Activated CD4-positive, alpha-beta memory T cell treated with anti-CD3 and anti-CD28 coated beads for 36 hours (primary cell): Measurements from ENCODE around the gene DRAXIN. TPM values are rescaled to one million over a fixed set of nuclear protein-coding genes. Genes with fewer than 3 reads are reported as not detected.

Source experiments
- CTCF ChIA-PET: fragments of 350-600 bp; sonication (Branson Sonifier 250); formaldehyde crosslinking; loops from one replicate; lab custom pipeline; 2021; ENCODE audit warnings: antibody characterized with exemption, inconsistent platforms; lab: Charles Lee
- POLR2A ChIA-PET: fragments of 350-600 bp; sonication (Branson Sonifier 250); formaldehyde crosslinking; loops from one replicate; lab custom pipeline; 2021; ENCODE audit warnings: antibody characterized with exemption; lab: Charles Lee
- DNase-seq: peaks from one replicate; pipeline ENCODE4 v3.0.0-alpha.2; 2020
- H3K27ac Mint-ChIP-seq: one replicate; pipeline ENCODE4 v1.8.0; 2021; ENCODE audit warnings: mixed read lengths
- H3K27me3 Mint-ChIP-seq: one replicate; pipeline ENCODE4 v1.8.0; 2021; ENCODE audit warnings: mixed read lengths
- H3K36me3 Mint-ChIP-seq: one replicate; pipeline ENCODE4 v1.8.0; 2021; ENCODE audit warnings: mixed read lengths
- H3K4me1 Mint-ChIP-seq: one replicate; pipeline ENCODE4 v1.8.0; 2021; ENCODE audit warnings: low read depth, mixed read lengths
- H3K4me3 Mint-ChIP-seq: one replicate; pipeline ENCODE4 v1.8.0; 2021; ENCODE audit warnings: mild to moderate bottlenecking, mixed read lengths
- H3K9me3 Mint-ChIP-seq: one replicate; pipeline ENCODE4 v1.8.0; 2021; ENCODE audit warnings: mixed read lengths
- intact Hi-C: fragments of 100-400 bp; cut with micrococcal nuclease; formaldehyde crosslinking; loops from one replicate; pipeline ENCODE4 v1.15.1; 2023
- total RNA-seq, 2 experiments: library from RNA; stranded (reverse); gene quantifications; one replicate each; pipeline ENCODE4 v1.2.3, GENCODE V29; 2021

DRAXIN gene
- total RNA-seq, 2 experiments from 2014 or later, result 0.05 to 0.07 TPM

DNA sequence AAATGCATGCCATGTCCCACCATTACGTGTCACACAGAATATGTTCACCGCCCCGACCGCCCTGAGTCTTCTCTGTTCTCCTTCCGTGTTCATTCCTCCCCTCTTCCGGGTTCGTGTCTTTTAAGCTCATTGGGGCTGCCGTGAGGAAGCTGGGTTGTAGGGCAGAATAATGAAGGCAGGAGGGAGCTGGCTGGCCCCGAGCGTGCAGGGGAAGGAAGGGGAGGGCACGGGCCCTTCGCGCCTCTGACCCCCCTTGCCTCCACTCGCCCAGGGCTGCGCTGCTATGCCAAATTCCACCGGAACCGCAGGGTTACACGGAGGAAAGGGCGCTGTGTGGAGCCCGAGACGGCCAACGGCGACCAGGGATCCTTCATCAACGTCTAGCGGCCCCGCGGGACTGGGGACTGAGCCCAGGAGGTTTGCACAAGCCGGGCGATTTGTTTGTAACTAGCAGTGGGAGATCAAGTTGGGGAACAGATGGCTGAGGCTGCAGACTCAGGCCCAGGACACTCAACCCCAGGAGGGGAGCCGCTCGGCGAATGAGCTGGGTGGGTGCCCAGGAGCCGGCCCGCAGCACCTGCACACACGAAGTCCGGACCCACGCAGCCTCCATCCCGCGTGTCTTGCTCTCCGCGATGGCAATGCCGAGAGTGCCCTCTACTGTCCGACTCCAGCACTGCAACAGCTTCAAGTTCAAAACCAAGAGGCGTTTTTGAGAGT lies 28.0 kb downstream of the DRAXIN start:
- Mint-ChIP-seq H3K4me3 (peak overlapping the region; percentile 73), H3K27me3 (no peaks in the 10 kb centered on the region), H3K4me1 (peaks cover 12% of the 10 kb centered on the region), H3K36me3 (no peaks in the 10 kb centered on the region), H3K9me3 (no peaks in the 10 kb centered on the region), H3K27ac (peak overlapping the region; percentile 68)
- ChIA-PET POLR2A (interaction anchor here (0.9 to 2.0 kb wide), 6 partner anchors 11 to 616 kb away, joined by 3 to 14 read pairs (median 3); partner anchors contain the start of gene FBXO6), CTCF (interaction anchor here (0.9 to 4.7 kb wide), 30 partner anchors 8 to 681 kb away, joined by 3 to 100 read pairs (median 5); partner anchors contain the start of genes AGTRAP, DISP3, FBXO2 and FBXO44)
- DNase-seq, result peak; percentile 88
- intact Hi-C loops, result loop anchor here (1.0 kb wide), 3 partner anchors 38 to 69 kb away; partner anchors contain the start of genes FBXO6 and MAD2L2

DNA sequence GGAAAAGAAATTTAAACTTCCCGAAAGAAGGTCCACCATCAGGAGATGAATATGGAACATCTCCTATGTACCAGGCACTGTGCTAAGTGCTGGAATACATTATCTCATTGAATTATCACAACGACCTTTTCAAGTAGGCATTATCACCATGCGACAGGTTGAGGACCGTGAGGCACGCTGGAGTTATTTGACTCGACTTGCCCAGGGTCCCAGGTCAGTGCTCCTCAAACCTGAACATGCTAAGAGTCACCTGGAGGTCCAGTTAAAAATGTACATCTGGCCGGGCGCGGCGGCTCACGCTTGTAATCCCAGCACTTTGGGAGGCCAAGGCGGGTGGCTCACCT lies 28.5 kb downstream of the DRAXIN start:
- H3K27me3 Mint-ChIP-seq, result no peaks in the 10 kb centered on the region
- H3K36me3 Mint-ChIP-seq, result no peaks in the 10 kb centered on the region
- DNase-seq, result no peak
- peaks cover 12% of the 10 kb centered on the region for H3K4me1 Mint-ChIP-seq
- no peaks in the 10 kb centered on the region for H3K9me3 Mint-ChIP-seq
- ChIA-PET POLR2A (interaction anchor here (0.9 to 2.0 kb wide), 6 partner anchors 12 to 617 kb away, joined by 3 to 14 read pairs (median 3); partner anchors contain the start of gene FBXO6), CTCF (interaction anchor here (0.7 to 4.7 kb wide), 29 partner anchors 9 to 682 kb away, joined by 3 to 100 read pairs (median 5); partner anchors contain the start of genes AGTRAP, DISP3, FBXO2 and FBXO44)
- no peak overlapping the region for H3K27ac Mint-ChIP-seq
- peak overlapping the region; percentile 73 for H3K4me3 Mint-ChIP-seq
- intact Hi-C loops, result no loop called here

DNA sequence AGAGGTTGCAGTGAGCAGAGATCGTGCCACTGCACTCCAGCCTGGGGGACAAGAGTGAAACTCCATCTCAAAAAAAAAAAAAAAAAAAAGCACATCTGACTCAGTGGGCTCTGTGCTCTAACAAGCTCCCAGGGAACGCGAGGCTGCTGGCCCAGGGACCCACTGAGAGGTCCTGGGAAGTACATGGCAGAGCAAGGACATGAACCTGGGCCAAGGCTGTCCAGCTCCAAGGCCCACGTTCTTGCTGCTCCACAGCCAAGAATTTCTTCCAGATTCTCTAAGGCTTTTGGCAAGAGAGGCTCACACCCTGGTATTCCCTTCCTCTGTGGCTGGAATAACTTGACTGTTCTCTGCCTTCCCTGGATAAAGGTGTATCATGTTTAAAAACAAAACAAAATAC lies 29.0 kb downstream of the DRAXIN start:
- no peaks in the 10 kb centered on the region for H3K27me3 Mint-ChIP-seq
- H3K36me3 Mint-ChIP-seq, result no peaks in the 10 kb centered on the region
- DNase-seq, result no peak
- intact Hi-C loops, result no loop called here
- CTCF ChIA-PET, result interaction anchor here (0.7 to 4.7 kb wide), 11 partner anchors 10 to 683 kb away, joined by 3 to 100 read pairs (median 10); partner anchors contain the start of genes AGTRAP, DISP3, FBXO2 and FBXO44
- no peaks in the 10 kb centered on the region for H3K9me3 Mint-ChIP-seq
- no peak overlapping the region for H3K4me3 Mint-ChIP-seq
- peaks cover 12% of the 10 kb centered on the region for H3K4me1 Mint-ChIP-seq
- no peak overlapping the region for H3K27ac Mint-ChIP-seq
- POLR2A ChIA-PET, result no interaction called here

DNA sequence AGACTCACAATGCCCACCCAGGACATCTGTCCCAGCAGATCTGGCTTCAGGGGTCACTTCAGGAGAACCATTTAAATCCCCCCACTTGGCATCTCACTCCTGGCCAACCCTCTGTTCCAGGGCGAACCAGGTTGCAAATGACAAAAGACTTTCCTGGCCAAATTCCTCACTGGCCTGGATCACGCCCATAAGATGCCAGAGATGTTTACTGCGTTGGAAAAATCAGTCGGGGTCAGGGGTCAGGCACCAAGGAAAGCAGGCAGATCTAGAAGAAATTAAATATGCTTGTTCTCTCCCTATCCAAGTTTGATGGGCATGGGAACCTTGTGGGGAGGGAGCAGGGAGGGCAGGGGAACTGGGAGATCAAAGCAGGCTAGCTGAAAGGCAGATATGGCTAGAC lies 29.8 kb downstream of the DRAXIN start:
- DNase-seq, result no peak
- no peaks in the 10 kb centered on the region for H3K9me3 Mint-ChIP-seq
- intact Hi-C loops, result no loop called here
- H3K27me3 Mint-ChIP-seq, result no peaks in the 10 kb centered on the region
- no peak overlapping the region for H3K4me3 Mint-ChIP-seq
- no peak overlapping the region for H3K27ac Mint-ChIP-seq
- POLR2A ChIA-PET, result no interaction called here
- peaks cover 12% of the 10 kb centered on the region for H3K4me1 Mint-ChIP-seq
- H3K36me3 Mint-ChIP-seq, result no peaks in the 10 kb centered on the region
- CTCF ChIA-PET, result interaction anchor here (2.3 to 4.7 kb wide), 5 partner anchors 15 to 684 kb away, joined by 8 to 100 read pairs (median 40); partner anchors contain the start of genes AGTRAP, FBXO2, FBXO44 and FBXO6

DNA sequence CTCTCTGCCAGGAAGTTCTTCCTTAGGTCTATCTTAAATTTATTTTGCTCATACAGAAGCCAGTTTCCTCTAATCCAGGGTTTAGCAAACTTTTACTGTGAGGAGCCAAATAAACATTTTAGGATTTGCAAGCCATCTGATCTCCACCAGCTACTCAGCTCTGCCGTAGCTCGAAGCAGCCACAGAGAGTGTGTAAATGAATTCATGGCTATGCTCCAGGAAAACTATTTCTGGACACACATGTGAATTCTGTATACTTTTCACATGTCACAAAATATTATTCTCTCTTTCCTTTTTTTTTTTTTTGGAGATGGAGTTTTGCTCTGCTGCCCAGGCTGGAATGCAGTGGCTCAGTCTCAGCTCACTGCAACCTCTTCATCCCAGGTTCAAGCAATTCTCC lies 31.0 kb downstream of the DRAXIN start:
- POLR2A ChIA-PET, result no interaction called here
- H3K4me1 Mint-ChIP-seq, result peaks cover 12% of the 10 kb centered on the region
- CTCF ChIA-PET, result interaction anchor here (0.9 to 4.7 kb wide), 5 partner anchors 14 to 685 kb away, joined by 4 to 100 read pairs (median 12); partner anchors contain the start of genes AGTRAP, FBXO2, FBXO44 and FBXO6
- no peaks in the 10 kb centered on the region for H3K27me3 Mint-ChIP-seq
- H3K4me3 Mint-ChIP-seq, result no peak overlapping the region
- DNase-seq, result no peak
- H3K27ac Mint-ChIP-seq, result no peak overlapping the region
- H3K36me3 Mint-ChIP-seq, result no peaks in the 10 kb centered on the region
- intact Hi-C loops, result no loop called here
- no peaks in the 10 kb centered on the region for H3K9me3 Mint-ChIP-seq

DNA sequence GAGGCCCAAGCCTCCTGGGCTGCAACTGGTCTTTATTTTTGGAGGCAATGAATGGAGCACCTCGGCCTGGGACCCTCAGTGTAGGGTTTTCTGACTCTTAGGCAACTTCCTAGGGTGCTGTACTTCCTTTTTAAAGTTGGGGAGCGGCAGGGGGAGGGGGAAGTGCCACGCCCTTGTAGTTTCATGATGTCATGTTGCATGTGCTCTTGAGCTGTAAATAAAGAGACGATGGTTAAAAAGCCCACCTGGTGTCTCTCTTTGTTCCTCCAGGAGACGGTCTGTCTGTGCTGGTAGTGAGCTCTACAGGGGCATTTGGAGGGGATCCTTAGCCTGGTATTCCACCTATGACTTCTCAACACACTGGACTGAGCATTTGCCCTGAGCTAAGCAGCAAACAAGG lies 34.1 kb downstream of the DRAXIN start:
- ChIA-PET POLR2A (no interaction called here), CTCF (interaction anchor here (1.0 to 1.2 kb wide), 2 partner anchors 14 to 62 kb away, joined by 3 read pairs; partner anchors contain the start of gene FBXO6)
- no peak for DNase-seq
- Mint-ChIP-seq H3K4me3 (no peak overlapping the region), H3K27ac (no peak overlapping the region), H3K36me3 (no peaks in the 10 kb centered on the region), H3K4me1 (peaks cover 16% of the 10 kb centered on the region), H3K9me3 (no peaks in the 10 kb centered on the region), H3K27me3 (no peaks in the 10 kb centered on the region)
- intact Hi-C loops, result no loop called here

DNA sequence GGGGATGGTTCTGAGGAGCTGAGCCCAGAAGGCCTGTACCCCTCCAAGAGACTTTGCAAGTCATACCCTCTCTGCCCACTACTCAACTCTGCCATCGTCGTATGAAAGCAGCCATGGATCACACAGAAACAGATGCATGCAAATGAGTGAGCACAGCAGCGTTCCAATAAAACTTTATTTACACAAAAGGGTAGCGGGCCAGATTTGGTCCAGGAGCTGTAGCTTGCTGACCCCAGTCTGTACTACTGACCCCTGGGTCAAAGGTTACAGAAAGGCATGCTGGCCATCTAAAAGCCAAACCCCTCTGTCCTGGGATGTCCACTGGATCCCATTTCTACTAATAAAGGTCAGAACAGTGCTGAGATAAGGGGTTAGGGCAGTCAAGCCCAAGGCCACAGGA lies 35.6 kb downstream of the DRAXIN start:
- CTCF ChIA-PET, result interaction anchor here (0.6 kb wide), 1 partner anchor 165 kb away, joined by 3 read pairs; no protein-coding TSS in a partner anchor
- H3K4me1 Mint-ChIP-seq, result peaks cover 28% of the 10 kb centered on the region
- no peaks in the 10 kb centered on the region for H3K27me3 Mint-ChIP-seq
- no peak for DNase-seq
- H3K4me3 Mint-ChIP-seq, result no peak overlapping the region
- no peaks in the 10 kb centered on the region for H3K36me3 Mint-ChIP-seq
- POLR2A ChIA-PET, result no interaction called here
- H3K9me3 Mint-ChIP-seq, result no peaks in the 10 kb centered on the region
- intact Hi-C loops, result no loop called here
- no peak overlapping the region for H3K27ac Mint-ChIP-seq

DNA sequence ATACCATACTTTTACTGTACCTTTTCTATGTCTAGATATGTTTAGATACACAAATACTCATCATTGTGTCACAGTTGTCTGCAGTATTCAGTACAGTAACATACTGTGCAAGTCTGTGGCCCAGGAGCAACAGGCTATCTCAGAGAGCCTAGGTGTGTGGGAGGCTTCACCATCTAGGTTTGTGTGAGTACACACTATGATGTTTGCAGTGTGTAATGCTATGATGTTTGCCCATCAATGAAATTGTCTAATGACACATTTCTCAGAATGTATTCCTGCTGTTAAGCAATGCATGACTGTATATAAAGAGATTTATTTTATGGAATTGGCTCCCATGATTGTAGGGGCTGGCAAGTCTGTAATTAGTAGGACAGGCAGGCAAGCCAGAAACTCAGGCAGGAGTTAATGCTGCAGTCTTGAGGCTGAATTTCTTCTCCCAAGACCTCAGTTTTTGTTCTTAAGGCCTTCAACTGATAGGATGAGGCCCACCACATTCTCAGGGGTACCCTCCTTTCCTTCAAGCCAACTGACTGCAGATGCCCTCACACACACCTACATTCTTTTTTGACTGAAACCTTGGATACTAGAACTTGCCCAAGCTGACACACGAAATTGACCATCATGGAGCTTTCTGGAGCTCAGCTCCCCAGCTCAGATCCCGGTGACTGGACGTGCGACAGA lies 36.8 kb downstream of the DRAXIN start:
- no peak overlapping the region for H3K4me3 Mint-ChIP-seq
- ChIA-PET CTCF (interaction anchor here (1.0 to 1.6 kb wide), 3 partner anchors 9 to 78 kb away, joined by 3 to 4 read pairs (median 4); no protein-coding TSS in a partner anchor), POLR2A (no interaction called here)
- no peaks in the 10 kb centered on the region for H3K27me3 Mint-ChIP-seq
- no peaks in the 10 kb centered on the region for H3K9me3 Mint-ChIP-seq
- no peak overlapping the region for H3K27ac Mint-ChIP-seq
- no peak for DNase-seq
- intact Hi-C loops, result no loop called here
- H3K4me1 Mint-ChIP-seq, result peaks cover 33% of the 10 kb centered on the region
- no peaks in the 10 kb centered on the region for H3K36me3 Mint-ChIP-seq

DNA sequence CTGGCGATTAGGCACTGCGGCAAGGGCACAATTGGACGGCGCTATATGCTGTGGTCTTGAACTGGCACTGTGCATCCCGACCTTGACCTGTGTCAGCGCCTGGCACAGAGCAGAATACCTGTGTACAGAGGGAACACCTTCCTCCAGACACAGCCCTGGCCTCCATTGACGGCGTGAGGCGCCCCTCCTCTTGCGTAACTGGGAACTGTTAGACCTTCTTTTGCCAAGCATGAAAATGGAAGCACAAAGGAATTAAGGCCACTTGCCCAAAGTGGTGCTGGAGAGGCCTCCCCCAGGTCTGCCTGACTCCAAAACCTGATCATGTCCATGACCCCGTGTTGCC lies 37.6 kb downstream of the DRAXIN start:
- DNase-seq, result no peak
- H3K4me3 Mint-ChIP-seq, result no peak overlapping the region
- no peaks in the 10 kb centered on the region for H3K36me3 Mint-ChIP-seq
- ChIA-PET POLR2A (no interaction called here), CTCF (interaction anchor here (1.0 to 1.6 kb wide), 3 partner anchors 10 to 79 kb away, joined by 3 to 4 read pairs (median 4); no protein-coding TSS in a partner anchor)
- H3K9me3 Mint-ChIP-seq, result no peaks in the 10 kb centered on the region
- H3K4me1 Mint-ChIP-seq, result peaks cover 33% of the 10 kb centered on the region
- intact Hi-C loops, result no loop called here
- no peaks in the 10 kb centered on the region for H3K27me3 Mint-ChIP-seq
- H3K27ac Mint-ChIP-seq, result no peak overlapping the region

DNA sequence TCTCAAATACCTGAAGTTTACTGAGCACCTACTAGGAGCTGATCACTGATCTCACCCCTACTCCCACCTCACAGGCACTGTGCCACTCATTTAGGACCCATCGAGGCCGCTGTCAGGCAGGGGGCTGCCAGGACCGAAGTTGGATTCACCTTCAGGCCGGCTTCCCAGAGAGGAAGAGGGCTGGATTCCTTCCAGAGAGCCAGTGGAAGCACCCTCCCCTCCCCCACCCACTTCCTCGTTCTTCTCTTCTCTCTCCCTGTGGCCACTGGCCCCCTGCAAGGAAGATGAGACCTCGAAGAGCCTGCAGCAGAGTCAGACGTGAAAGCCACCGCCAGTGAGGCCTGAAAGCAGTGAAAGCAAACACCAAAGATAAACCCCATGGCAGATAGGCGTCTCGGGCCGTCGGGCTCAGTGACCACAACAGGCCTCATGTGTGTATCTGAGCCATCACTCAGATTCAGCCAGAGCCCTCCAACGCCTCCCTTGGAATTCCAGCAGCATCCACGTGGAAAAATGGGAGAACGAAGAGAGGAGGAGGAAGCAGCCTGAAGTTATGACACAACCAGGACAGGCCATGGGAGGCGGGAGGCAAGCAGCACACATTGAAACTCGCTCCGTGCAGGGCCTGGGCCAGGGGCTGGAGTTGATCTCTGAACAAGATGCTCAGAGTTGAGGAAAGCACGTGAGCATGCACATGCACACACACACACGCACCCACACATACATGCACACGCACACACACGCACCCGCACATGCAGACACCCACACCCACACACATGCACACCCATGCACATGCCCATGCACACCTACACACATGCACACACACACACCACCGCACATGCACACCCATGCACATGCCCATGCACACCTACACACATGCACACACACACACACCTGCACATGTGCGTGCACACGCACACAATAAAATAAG lies 38.3 kb downstream of the DRAXIN start:
- ChIA-PET CTCF (interaction anchor here (1.2 to 2.0 kb wide), 4 partner anchors 10 to 79 kb away, joined by 3 to 10 read pairs (median 4); no protein-coding TSS in a partner anchor), POLR2A (interaction anchor here (1.3 kb wide), 1 partner anchor 65 kb away, joined by 4 read pairs; no protein-coding TSS in a partner anchor)
- DNase-seq, result no peak
- intact Hi-C loops, result no loop called here
- no peaks in the 10 kb centered on the region for H3K9me3 Mint-ChIP-seq
- peak overlapping the region; percentile 67 for H3K27ac Mint-ChIP-seq
- H3K36me3 Mint-ChIP-seq, result no peaks in the 10 kb centered on the region
- H3K4me1 Mint-ChIP-seq, result peaks cover 33% of the 10 kb centered on the region
- no peaks in the 10 kb centered on the region for H3K27me3 Mint-ChIP-seq
- peak overlapping the region; percentile 57 for H3K4me3 Mint-ChIP-seq

DNA sequence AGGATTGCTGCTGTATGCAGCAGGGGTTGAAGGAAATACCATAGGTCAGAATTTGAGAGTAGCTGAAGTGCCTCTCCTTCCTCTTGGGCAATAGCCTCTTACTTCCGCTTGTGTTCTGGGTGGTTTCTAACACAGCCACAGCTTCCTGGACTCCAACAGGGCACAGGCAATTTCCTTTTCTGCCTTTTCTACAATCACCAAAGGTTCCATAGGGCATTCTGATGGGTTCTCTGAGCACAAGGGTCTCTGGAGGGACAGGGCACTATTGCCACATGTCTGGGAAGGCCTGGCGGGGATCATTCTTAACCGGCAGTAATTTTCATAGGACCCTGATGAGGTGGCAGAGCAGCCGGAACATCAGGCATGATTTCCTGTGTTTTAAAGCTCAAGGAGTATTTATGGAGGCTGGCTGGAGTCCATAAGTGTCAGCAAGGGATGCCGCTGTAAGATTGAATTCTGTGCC lies 39.0 kb downstream of the DRAXIN start:
- H3K27me3 Mint-ChIP-seq, result no peaks in the 10 kb centered on the region
- DNase-seq, result peak; percentile 58
- H3K27ac Mint-ChIP-seq, result peak overlapping the region; percentile 67
- intact Hi-C loops, result no loop called here
- peaks cover 33% of the 10 kb centered on the region for H3K4me1 Mint-ChIP-seq
- POLR2A ChIA-PET, result interaction anchor here (1.1 to 1.3 kb wide), 2 partner anchors 66 to 80 kb away, joined by 4 read pairs; no protein-coding TSS in a partner anchor
- CTCF ChIA-PET, result interaction anchor here (0.9 to 2.0 kb wide), 3 partner anchors 11 to 80 kb away, joined by 3 to 10 read pairs (median 6); no protein-coding TSS in a partner anchor
- no peaks in the 10 kb centered on the region for H3K36me3 Mint-ChIP-seq
- H3K4me3 Mint-ChIP-seq, result peak overlapping the region; percentile 57
- no peaks in the 10 kb centered on the region for H3K9me3 Mint-ChIP-seq
